Measurements from ENCODE around the gene LZTS2. TPM values are rescaled to one million over a fixed set of nuclear protein-coding genes. Genes with fewer than 3 reads are reported as not detected.

LZTS2 gene
- total RNA-seq, 1 donor from 2014 or later, result 56.7 TPM

GRCh38 chr10:101042118-101042517, 42.5 kb downstream of the LZTS2 start:
- no peak for TF ChIP-seq CTCF (IDR thresholded peaks at IDR 0.05; ENCODE audit: partially characterized antibody, unreplicated experiment)
- peaks cover 17% of the 10 kb centered on the region for H3K4me1 Mint-ChIP-seq (ENCODE audit: low read depth, unreplicated experiment)
- H3K4me3 Mint-ChIP-seq (ENCODE audit: unreplicated experiment), result peak overlapping the region; percentile 98
- peaks cover 7% of the 10 kb centered on the region for H3K36me3 Mint-ChIP-seq (ENCODE audit: unreplicated experiment)
- DNase-seq, result no peak
- H3K27ac Mint-ChIP-seq (ENCODE audit: unreplicated experiment), result peak overlapping the region; percentile 95
- peaks cover 6% of the 10 kb centered on the region for H3K9me3 Mint-ChIP-seq (ENCODE audit: unreplicated experiment)
- peaks cover 16% of the 10 kb centered on the region for H3K27me3 Mint-ChIP-seq (ENCODE audit: unreplicated experiment)

GRCh38 chr10:101042667-101043362, 43.2 kb downstream of the LZTS2 start:
- Mint-ChIP-seq H3K36me3 (ENCODE audit: unreplicated experiment) (peaks cover 4% of the 10 kb centered on the region), H3K4me1 (ENCODE audit: low read depth, unreplicated experiment) (peaks cover 18% of the 10 kb centered on the region), H3K27ac (ENCODE audit: unreplicated experiment) (peak overlapping the region; percentile 95), H3K27me3 (ENCODE audit: unreplicated experiment) (peaks cover 16% of the 10 kb centered on the region), H3K4me3 (ENCODE audit: unreplicated experiment) (peak overlapping the region; percentile 98), H3K9me3 (ENCODE audit: unreplicated experiment) (peaks cover 5% of the 10 kb centered on the region)
- TF ChIP-seq CTCF (IDR thresholded peaks at IDR 0.05; ENCODE audit: partially characterized antibody, unreplicated experiment), result no peak
- DNase-seq, result peak; percentile 92

- no peak for DNase-seq
- Mint-ChIP-seq H3K27ac (ENCODE audit: unreplicated experiment) (peak overlapping the region; percentile 95), H3K4me1 (ENCODE audit: low read depth, unreplicated experiment) (peaks cover 15% of the 10 kb centered on the region), H3K27me3 (ENCODE audit: unreplicated experiment) (peaks cover 16% of the 10 kb centered on the region), H3K4me3 (ENCODE audit: unreplicated experiment) (peak overlapping the region; percentile 98), H3K9me3 (ENCODE audit: unreplicated experiment) (peaks cover 4% of the 10 kb centered on the region), H3K36me3 (ENCODE audit: unreplicated experiment) (no peaks in the 10 kb centered on the region)
- no peak for TF ChIP-seq CTCF (IDR thresholded peaks at IDR 0.05; ENCODE audit: partially characterized antibody, unreplicated experiment)
Measured at GRCh38 chr10:101043363-101043707, 43.7 kb downstream of the LZTS2 start.

- H3K9me3 Mint-ChIP-seq (ENCODE audit: unreplicated experiment), result peaks cover 4% of the 10 kb centered on the region
- peaks cover 22% of the 10 kb centered on the region for H3K4me1 Mint-ChIP-seq (ENCODE audit: low read depth, unreplicated experiment)
- no peaks in the 10 kb centered on the region for H3K36me3 Mint-ChIP-seq (ENCODE audit: unreplicated experiment)
Measured at GRCh38 chr10:101044117-101044516, 44.5 kb downstream of the LZTS2 start.

More at GRCh38 chr10:101044117-101044516, 44.5 kb downstream of the LZTS2 start:
- no peak for DNase-seq
- no peak for TF ChIP-seq CTCF (IDR thresholded peaks at IDR 0.05; ENCODE audit: partially characterized antibody, unreplicated experiment)
- no peak overlapping the region for H3K27ac Mint-ChIP-seq (ENCODE audit: unreplicated experiment)
- H3K4me3 Mint-ChIP-seq (ENCODE audit: unreplicated experiment), result no peak overlapping the region
- H3K27me3 Mint-ChIP-seq (ENCODE audit: unreplicated experiment), result peaks cover 19% of the 10 kb centered on the region

All from glutamatergic neuron (in vitro differentiated cells).